Ovary (tissue), 3 donors: ENCODE data around the gene CEP72.
"Not testable (repeated sequence)": the region's sequence is repeated elsewhere in the genome, so short reads cannot be mapped to it uniquely, and the experiment has no call there.

Experiments
- CTCF ChIP-seq, 3 donors: fragments of 450-650 bp in 2 of 3; fragments of 200-600 bp in 1 of 3; IDR thresholded peaks; one replicate each; pipeline versions ENCODE4 v1.5.1 to v1.8.0; 2016 to 2022; ENCODE audit warnings: antibody characterized with exemption in 3 of 3, mild to moderate bottlenecking in 1 of 3
- EP300 ChIP-seq: sonication (generic); formaldehyde crosslinking; IDR thresholded peaks from one replicate; pipeline ENCODE4 v1.6.1; 2017; ENCODE audit warnings: antibody characterized with exemption
- donor health status: DM: no; HTN: no; CAD: no.

- TF ChIP-seq EP300; CTCF (IDR thresholded peaks at IDR 0.05): not testable (repeated sequence)
Measured at GRCh38 chr5:694042-694431, 81.9 kb downstream of the CEP72 start.
